ENCODE measurements around the gene SEPTIN2.
"Not testable (repeated sequence)": the region's sequence is repeated elsewhere in the genome, so short reads cannot be mapped to it uniquely, and the experiment has no call there.

The SEPTIN2 gene

GRCh38 chr2:241379481-241380480 is 64.1 kb downstream of the SEPTIN2 start:
- DNase-seq (ENCODE audit: low read depth in 1 of 2, low spot score in 1 of 2), result no peak

- DNase-seq (ENCODE audit: low read depth in 1 of 2, low spot score in 1 of 2), result no peak
Measured at GRCh38 chr2:241381872-241382271, 66.1 kb downstream of the SEPTIN2 start.

DNA sequence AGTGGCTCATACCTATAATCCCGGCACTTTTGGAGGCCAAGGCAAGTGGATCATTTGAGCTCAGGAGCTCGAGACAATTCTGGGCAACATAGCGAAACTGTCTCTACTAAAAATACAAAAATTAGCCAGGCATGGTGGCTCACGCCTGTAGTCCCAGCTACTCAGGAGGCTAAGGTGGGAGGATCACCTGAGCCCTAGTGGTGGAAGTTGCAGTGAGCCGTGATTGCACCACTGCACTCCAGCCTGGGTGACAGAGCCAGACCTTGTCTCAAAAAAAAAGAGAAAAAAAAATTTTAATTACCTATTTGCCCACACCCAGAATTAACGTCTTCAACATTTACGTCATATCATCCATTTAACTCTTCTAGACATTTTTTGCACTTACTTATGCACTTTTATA is 69.7 kb downstream of the SEPTIN2 start:
- DNase-seq (ENCODE audit: low read depth in 1 of 2, low spot score in 1 of 2), result not testable (repeated sequence)

DNA sequence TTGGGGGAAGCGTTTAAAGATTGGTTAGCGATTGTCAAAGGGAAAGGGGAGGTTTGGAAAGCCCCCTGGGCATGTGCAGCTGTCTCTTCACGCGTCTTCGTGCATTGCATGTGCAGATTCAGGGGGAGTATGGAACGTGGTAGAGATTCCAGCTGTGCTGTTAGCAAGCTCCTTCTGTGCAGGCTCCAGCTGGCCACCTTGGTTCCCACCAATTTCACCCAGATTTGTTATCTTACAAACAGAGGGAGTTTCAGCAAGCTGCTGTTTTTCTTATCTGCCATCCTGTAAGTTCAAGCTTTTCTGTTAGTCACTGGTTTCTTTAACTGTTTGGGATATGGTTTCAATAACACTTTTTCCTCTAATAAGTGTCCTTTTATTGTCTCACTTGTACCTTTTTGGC is 70.8 kb downstream of the SEPTIN2 start:
- DNase-seq (ENCODE audit: low read depth in 1 of 2, low spot score in 1 of 2), result no peak

DNA sequence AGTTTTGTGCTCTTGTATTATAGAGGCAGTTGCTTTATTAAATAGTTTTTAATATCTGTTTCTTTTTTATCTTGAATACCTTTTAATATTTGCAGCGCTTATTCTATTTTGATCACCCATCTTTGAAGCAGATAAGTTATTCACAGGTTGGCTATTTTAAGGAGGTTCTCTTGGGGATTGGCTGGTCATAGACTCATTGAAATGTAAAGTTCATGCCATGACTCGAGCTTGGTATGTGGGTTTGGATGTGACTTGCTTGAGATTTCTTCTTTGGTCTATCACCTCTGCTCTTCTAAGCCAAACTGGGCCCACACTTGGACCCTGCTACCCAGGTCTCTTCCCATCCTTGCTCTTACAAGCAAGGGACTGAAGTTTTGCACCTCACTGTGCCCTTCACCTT is 74.0 kb downstream of the SEPTIN2 start:
- no peak for DNase-seq (ENCODE audit: low read depth in 1 of 2, low spot score in 1 of 2)

DNA sequence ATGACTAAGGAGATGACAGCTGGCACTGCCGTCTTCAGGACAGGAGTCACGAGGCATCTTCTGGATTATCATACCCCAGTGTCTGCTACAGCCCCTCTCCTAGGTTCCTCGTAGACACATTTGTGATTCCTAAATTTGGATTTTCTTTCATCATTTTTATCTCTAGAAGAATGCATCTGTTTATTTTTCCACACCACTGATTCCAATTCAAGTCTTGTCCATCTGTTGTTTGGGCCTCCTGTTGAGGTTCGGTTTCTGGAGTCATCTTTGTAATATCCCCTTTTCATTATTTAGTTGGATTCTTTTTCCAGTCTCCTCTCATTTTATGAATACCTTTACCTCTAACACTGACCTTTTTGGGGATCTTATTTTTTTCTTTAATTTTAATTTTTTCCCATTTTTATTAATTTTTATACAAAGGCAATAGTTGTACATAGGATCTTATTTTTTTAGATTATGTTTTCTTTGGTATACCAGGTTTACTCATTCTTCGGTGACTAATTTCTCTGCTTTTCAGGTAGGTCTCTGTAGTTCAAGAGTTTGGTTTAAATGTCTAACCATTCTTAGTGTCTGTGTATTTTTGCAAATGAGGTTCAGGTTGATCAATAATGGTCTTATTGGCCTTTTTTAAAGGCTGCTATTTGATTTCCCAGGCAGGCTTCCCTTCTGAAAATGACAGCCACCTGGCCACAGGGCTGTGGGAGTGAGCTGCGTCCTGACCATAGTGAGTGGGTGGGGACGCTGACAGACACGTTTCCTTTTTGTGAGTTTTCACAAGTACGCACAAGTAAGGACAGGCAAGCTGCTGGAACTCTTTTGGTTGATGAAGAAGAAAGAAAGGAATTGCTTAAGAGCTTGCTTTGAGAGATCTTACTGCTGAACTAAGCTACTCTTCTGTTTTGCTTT is 74.8 kb downstream of the SEPTIN2 start:
- DNase-seq (ENCODE audit: low read depth in 1 of 2, low spot score in 1 of 2), result no peak

DNA sequence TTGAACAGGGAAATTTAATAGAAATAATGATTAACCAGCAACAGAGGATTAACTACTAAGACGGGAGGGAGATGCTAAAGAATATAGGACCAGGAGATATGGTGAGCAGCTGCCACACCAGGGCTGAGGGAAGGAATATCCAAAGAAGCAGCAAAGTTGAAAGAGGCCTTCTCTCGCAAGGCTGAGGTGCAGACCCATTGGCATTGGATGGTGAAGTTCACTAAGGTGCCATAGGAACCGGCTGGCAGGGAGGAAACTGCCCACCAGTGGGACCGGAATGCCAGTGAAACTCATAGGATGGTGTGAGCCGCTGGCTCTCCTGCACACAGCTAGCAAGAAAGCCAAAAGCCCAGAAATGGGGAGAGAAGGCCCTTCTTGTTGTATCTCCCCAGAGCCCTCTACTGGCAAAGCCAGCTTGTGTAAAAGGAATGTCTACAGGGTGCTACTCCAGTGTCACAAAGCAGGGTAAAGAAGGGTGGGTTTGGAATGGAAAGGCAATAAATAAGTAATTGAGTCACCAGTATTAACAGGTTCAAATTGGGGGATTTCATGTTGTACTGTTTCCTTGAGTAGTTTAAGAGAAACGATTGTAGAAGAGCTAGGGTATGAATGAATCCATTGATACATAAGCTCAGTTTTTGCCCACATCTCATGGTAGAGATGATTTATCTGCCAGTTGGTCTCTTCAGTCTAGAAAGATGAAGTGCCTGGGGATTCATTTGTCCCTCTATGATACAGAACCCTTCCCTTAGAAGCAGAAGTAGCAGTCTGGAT is 76.4 kb downstream of the SEPTIN2 start:
- DNase-seq (ENCODE audit: low read depth in 1 of 2, low spot score in 1 of 2), result no peak

DNA sequence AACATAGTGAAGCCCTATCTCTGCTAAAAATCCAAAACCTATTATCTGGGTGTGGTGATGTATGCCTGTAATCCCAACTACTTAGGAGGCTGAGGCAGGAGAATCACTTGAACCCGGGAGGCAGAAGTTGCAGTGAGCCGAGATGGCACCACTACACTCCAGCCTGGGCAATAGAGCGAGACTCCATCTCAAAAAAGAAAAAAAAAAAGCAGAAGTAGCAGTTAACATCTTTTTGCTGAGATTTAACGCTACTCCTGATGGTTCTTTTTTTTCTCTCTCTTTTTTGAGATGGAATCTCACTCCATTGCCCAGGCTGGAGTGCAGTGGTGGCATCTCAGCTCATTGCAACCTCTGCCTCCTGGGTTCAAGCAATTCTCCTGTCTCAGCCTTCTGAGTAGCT is 77.0 kb downstream of the SEPTIN2 start:
- DNase-seq (ENCODE audit: low read depth in 1 of 2, low spot score in 1 of 2), result not testable (repeated sequence)

DNA sequence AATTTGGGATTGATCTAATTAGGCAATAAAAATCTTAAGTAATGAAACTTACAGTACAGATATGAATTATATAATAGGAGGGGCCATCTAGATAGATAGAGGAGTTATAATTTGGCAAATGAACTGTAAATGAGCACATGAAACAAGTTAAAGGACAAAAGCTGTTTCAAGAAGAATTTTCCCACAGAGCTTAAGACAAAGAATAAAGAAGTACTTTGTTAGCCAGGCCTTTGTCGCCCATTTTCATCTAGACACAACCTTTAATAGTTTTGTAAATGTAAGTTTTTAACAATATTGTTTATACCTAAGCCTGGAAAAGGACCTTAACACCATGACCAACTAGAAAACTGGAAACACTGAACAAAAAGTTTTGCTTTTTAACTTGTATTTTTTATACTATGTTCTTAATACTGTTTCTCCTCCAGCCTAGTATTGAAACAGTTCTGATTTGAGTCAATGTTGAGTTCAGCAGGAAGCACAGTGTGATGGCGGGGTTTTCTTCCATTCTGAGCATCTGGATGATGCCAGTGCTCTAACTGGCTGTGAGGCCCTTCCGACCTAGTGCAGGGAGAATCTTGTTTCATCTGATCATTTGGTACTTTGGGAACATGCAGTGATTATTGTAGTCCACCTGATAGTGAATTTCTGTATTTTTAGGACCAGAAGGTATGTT is 77.9 kb downstream of the SEPTIN2 start:
- DNase-seq (ENCODE audit: low read depth in 1 of 2, low spot score in 1 of 2), result no peak

DNA sequence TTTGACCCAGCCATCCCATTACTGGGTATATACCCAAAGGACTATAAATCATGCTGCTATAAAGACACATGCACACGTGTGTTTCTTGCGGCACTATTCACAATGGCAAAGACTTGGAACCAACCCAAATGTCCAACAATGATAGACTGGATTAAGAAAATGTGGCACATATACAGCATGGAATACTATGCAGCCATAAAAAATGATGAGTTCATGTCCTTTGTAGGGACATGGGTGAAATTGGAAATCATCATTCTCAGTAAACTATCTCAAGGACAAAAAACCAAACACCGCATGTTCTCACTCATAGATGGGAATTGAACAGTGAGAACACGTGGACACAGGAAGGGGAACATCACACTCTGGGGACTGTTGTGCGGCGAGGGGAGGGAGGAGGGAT is 81.1 kb downstream of the SEPTIN2 start:
- not testable (repeated sequence) for DNase-seq (ENCODE audit: low read depth in 1 of 2, low spot score in 1 of 2)

DNA sequence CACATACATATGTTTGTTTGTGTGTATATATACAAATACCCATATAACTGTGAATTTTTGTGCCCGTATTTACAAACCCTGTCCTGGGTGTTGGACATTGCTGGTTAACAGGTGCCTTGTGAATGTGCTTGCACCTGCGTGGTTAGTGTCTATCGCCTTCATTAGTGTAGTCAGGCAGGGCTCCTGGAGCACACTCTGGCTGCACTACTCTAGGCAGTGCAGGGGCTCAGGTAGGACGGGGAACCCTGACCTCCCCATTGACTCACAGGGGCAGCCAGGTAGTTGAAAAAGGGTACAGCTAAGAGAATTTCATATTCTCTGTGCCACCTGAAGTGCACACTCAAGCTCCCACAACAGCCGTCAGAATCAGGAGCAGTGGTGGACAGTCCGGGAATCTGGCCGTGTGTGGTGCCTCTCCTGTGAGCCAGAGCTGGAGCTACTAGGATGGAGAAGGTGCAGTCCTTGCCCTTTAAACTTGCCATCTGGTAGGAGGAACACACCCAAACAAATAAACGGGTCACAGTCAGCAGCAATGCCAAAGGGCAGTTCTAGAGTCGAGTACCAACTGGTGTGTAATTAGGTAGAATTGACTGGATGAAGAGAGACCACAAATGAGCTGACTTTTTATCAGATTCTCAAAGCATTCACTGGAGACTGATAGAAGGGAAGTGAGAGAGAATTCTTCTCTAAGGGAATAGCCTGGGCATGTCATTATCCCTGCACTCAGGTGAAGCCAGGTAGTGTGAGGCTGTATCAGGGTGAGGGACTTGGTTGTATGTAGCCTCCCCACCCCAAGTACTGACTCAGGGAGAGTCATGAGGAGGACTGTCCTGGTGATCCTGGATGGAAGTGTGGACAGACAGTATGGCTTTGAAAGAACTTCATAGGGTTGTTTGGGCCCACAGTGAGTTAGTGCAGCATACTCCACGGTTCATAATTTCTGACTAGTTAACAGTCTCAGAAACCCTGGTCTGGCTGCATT is 84.5 kb downstream of the SEPTIN2 start:
- DNase-seq (ENCODE audit: low read depth in 1 of 2, low spot score in 1 of 2), result no peak

All from stimulated activated CD4-positive, alpha-beta T cell treated with anti-CD3 and anti-CD28 coated beads, Interleukin-15, amount 100 ng/mL, for 1 hour (primary cell).